Nephron progenitor cell (in vitro differentiated cells): Measurements from ENCODE around the gene CRY1.
"Not testable (repeated sequence)": the region's sequence is repeated elsewhere in the genome, so short reads cannot be mapped to it uniquely, and the experiment has no call there.

Experiments used
- DNase-seq: peaks from one replicate; pipeline ENCODE4 v3.0.0; 2021
- H3K27ac Mint-ChIP-seq: 2 replicates; pipeline ENCODE4 v1.8.0; 2021; ENCODE audit warnings: mild to moderate bottlenecking, moderate library complexity, mixed read lengths
- H3K27me3 Mint-ChIP-seq: 2 replicates; pipeline ENCODE4 v1.8.0; 2021; ENCODE audit warnings: mild to moderate bottlenecking, low read depth, mixed read lengths; ENCODE audit not compliant: poor library complexity
- H3K36me3 Mint-ChIP-seq: 2 replicates; pipeline ENCODE4 v1.8.0; 2021; ENCODE audit warnings: low read depth, mixed read lengths
- H3K4me1 Mint-ChIP-seq: 2 replicates; pipeline ENCODE4 v1.8.0; 2021; ENCODE audit warnings: mixed read lengths
- H3K4me3 Mint-ChIP-seq: 2 replicates; pipeline ENCODE4 v1.8.0; 2021; ENCODE audit warnings: mild to moderate bottlenecking, moderate library complexity, mixed read lengths
- H3K9me3 Mint-ChIP-seq: 2 replicates; pipeline ENCODE4 v1.8.0; 2021; ENCODE audit warnings: mild to moderate bottlenecking, moderate library complexity, mixed read lengths
- TF ChIP-seq, protein P1 (sequence below): fragments of 200-600 bp; sonication (generic); IDR thresholded peaks from 2 replicates; pipeline ENCODE4 v1.5.0; 2021; ENCODE audit warnings: antibody characterized with exemption

The CRY1 gene

GRCh38 chr12:107086314-107086713 is 7.0 kb downstream of the CRY1 start:
- DNase-seq, result no peak
- TF ChIP-seq, protein P1, sequence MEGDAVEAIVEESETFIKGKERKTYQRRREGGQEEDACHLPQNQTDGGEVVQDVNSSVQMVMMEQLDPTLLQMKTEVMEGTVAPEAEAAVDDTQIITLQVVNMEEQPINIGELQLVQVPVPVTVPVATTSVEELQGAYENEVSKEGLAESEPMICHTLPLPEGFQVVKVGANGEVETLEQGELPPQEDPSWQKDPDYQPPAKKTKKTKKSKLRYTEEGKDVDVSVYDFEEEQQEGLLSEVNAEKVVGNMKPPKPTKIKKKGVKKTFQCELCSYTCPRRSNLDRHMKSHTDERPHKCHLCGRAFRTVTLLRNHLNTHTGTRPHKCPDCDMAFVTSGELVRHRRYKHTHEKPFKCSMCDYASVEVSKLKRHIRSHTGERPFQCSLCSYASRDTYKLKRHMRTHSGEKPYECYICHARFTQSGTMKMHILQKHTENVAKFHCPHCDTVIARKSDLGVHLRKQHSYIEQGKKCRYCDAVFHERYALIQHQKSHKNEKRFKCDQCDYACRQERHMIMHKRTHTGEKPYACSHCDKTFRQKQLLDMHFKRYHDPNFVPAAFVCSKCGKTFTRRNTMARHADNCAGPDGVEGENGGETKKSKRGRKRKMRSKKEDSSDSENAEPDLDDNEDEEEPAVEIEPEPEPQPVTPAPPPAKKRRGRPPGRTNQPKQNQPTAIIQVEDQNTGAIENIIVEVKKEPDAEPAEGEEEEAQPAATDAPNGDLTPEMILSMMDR, result no peak
- peaks cover 54% of the 10 kb centered on the region for H3K36me3 Mint-ChIP-seq
- H3K9me3 Mint-ChIP-seq, result peaks cover 40% of the 10 kb centered on the region
- H3K27me3 Mint-ChIP-seq, result no peaks in the 10 kb centered on the region
- no peaks in the 10 kb centered on the region for H3K4me1 Mint-ChIP-seq
- peak overlapping the region; percentile 80 for H3K27ac Mint-ChIP-seq
- H3K4me3 Mint-ChIP-seq, result no peak overlapping the region

GRCh38 chr12:107081778-107082177 is 11.6 kb downstream of the CRY1 start:
- Mint-ChIP-seq H3K9me3 (peaks cover 40% of the 10 kb centered on the region), H3K27me3 (no peaks in the 10 kb centered on the region), H3K4me3 (no peak overlapping the region), H3K36me3 (peaks cover 35% of the 10 kb centered on the region), H3K27ac (no peak overlapping the region), H3K4me1 (no peaks in the 10 kb centered on the region)
- DNase-seq, result no peak
- TF ChIP-seq, protein P1, result no peak

DNA sequence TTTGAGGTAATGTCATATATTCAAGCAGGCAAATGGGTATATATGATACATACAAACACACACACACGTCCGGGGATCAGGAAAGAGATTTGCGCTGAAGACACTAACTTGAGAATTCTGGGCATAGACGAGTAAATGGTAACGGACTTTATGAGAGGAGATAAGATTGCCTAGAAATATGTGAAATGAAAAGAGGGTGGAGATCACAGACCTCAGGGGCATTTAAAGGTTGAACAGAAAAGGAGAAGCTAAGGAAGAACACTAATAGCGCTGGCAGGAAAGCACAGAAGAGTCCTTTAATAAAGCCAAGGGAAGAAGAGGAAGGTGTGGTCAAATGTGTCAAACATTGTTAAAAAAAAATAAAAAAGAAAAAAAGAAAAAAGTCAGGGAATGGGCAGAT is 13.1 kb downstream of the CRY1 start:
- TF ChIP-seq, protein P1, result no peak
- no peak overlapping the region for H3K27ac Mint-ChIP-seq
- no peaks in the 10 kb centered on the region for H3K27me3 Mint-ChIP-seq
- H3K36me3 Mint-ChIP-seq, result peaks cover 24% of the 10 kb centered on the region
- no peak overlapping the region for H3K4me3 Mint-ChIP-seq
- DNase-seq, result no peak
- H3K4me1 Mint-ChIP-seq, result no peaks in the 10 kb centered on the region
- peaks cover 37% of the 10 kb centered on the region for H3K9me3 Mint-ChIP-seq

- Mint-ChIP-seq H3K36me3 (peaks cover 19% of the 10 kb centered on the region), H3K27ac (no peak overlapping the region), H3K9me3 (peaks cover 29% of the 10 kb centered on the region), H3K4me1 (no peaks in the 10 kb centered on the region), H3K4me3 (no peak overlapping the region), H3K27me3 (no peaks in the 10 kb centered on the region)
- DNase-seq, result no peak
- TF ChIP-seq, protein P1, result peak; percentile 44
These were observed 14.0 kb downstream of the CRY1 start for GRCh38 chr12:107079172-107080011.

DNA sequence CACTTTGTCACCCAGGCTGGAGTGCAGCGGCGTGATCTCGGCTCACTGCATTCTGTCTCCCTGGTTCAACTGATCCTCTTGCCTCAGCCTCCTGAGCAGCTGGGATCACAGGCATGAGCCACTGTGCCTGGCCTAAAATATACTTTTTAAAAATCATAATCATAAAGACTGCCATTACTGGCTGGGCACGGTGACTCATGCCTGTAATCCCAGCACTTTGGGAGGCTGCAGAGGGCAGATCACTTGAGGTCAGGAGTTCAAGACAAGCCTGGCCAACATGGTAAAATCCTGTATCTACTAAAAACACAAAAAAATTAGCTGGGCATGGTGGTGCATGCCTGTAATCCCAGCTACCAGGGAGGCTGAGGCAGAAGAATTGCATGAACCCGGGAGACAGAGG is 20.1 kb downstream of the CRY1 start:
- H3K9me3 Mint-ChIP-seq, H3K4me1 Mint-ChIP-seq, H3K27me3 Mint-ChIP-seq, H3K36me3 Mint-ChIP-seq, H3K4me3 Mint-ChIP-seq, DNase-seq, H3K27ac Mint-ChIP-seq: not testable (repeated sequence)

DNA sequence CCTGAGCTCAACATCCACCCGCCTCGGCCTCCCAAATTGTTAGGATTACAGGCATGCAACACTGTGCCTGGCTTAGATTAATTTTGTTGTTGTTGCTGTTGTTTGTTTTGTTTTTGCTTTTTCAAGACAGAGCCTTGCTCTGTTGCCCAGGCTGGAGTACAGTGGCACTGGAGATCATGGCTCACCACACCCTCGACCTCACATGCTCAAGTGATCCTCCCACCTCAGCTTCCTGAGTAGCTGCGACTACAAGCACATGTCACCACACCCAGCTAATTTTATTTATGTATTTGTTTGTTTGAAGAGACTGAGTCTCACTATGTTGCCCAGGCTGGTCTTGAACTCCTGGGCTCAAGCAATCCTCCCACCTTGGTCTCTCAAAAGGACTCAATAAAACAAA is 26.7 kb downstream of the CRY1 start:
- Mint-ChIP-seq H3K27me3 (peaks cover 3% of the 10 kb centered on the region), H3K27ac (peak overlapping the region; percentile 45), H3K4me1 (no peaks in the 10 kb centered on the region), H3K4me3 (no peak overlapping the region), H3K36me3 (peaks cover 19% of the 10 kb centered on the region), H3K9me3 (peaks cover 23% of the 10 kb centered on the region)
- TF ChIP-seq, protein P1, result no peak
- DNase-seq, result no peak
